Adipocyte (in vitro differentiated cells): ENCODE measurements around the gene NRXN3.

Experiments used
- DNase-seq: peaks from one replicate; pipeline ENCODE4 v3.0.0-alpha.2; 2015; ENCODE audit warnings: low read depth
- H3K27me3 ChIP-seq: replicated peaks from 2 replicates; pipeline ENCODE4 v1.7.0; 2013; ENCODE audit warnings: mild to moderate bottlenecking, low read length, moderate library complexity; ENCODE audit not compliant: control insufficient read depth, insufficient read depth
- H3K36me3 ChIP-seq: 2 replicates; pipeline ENCODE4 v1.7.0; 2013; ENCODE audit warnings: low read length, mild to moderate bottlenecking, moderate library complexity; ENCODE audit not compliant: control insufficient read depth, insufficient read depth, severe bottlenecking
- H3K4me1 ChIP-seq: 2 replicates; pipeline ENCODE4 v1.7.0; 2013; ENCODE audit warnings: mild to moderate bottlenecking, low read length, moderate library complexity; ENCODE audit not compliant: control insufficient read depth, insufficient read depth
- H3K4me3 ChIP-seq: 2 replicates; pipeline ENCODE4 v1.7.0; 2013; ENCODE audit warnings: mild to moderate bottlenecking, low read length, moderate library complexity
- H3K9ac ChIP-seq: 2 replicates; pipeline ENCODE4 v1.7.0; 2013; ENCODE audit warnings: mild to moderate bottlenecking, low read length, moderate library complexity
- H3K9me3 ChIP-seq: 2 replicates; pipeline ENCODE4 v1.7.0; 2013; ENCODE audit warnings: mild to moderate bottlenecking, low read length, moderate library complexity; ENCODE audit not compliant: control insufficient read depth

NRXN3 gene

DNA sequence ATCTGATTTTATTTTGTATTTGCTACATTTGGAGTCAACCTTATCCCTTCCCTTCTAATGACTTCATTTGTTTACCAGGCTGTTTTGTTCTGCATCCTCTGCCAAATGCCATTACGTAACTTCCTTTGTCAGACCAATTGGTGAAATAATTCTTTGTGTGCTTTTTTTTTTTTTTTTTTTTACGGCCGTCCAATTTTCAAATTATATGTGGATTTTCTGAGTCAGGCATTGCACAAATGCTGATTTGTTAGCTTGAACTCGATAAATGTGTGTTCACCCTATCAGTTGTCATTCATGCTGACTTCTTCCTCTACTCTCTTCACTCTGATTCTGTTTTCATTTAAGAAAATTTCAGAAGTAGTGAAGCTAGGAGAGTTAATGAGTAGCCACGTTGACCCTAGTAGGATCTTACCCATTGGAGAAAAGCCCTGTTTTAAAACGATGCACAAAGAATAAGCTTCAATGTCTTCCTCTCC lies 1654.9 kb downstream of the NRXN3 start:
- Histone ChIP-seq H3K9me3 (no peaks in the 10 kb centered on the region), H3K27me3 (no peaks in the 10 kb centered on the region), H3K36me3 (no peaks in the 10 kb centered on the region), H3K9ac (no peak overlapping the region), H3K4me3 (peak overlapping the region; percentile 21), H3K4me1 (peaks cover 9% of the 10 kb centered on the region)
- peak; percentile 22 for DNase-seq

DNA sequence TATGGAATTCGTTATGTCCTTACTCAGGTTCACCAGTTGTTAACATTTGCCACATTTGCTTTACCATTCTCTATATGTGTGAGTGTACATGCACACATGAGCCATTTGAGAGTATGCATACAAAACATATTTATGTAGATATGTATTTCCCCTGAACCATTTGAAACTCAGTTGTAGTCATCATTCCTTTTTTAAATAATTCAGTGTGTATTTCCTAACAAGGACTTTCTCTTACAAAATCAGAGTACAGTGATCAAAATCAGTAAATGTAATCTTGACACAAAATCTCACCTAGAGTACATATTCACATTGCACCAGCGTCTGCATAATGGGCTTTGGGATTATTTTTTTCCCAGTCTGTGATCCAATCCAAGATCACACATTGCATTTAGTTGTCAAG lies 1656.2 kb downstream of the NRXN3 start:
- H3K36me3 ChIP-seq, result no peaks in the 10 kb centered on the region
- H3K9me3 ChIP-seq, result no peaks in the 10 kb centered on the region
- H3K27me3 ChIP-seq, result no peaks in the 10 kb centered on the region
- H3K4me3 ChIP-seq, result no peak overlapping the region
- no peak for DNase-seq
- H3K4me1 ChIP-seq, result peaks cover 12% of the 10 kb centered on the region
- no peak overlapping the region for H3K9ac ChIP-seq

DNA sequence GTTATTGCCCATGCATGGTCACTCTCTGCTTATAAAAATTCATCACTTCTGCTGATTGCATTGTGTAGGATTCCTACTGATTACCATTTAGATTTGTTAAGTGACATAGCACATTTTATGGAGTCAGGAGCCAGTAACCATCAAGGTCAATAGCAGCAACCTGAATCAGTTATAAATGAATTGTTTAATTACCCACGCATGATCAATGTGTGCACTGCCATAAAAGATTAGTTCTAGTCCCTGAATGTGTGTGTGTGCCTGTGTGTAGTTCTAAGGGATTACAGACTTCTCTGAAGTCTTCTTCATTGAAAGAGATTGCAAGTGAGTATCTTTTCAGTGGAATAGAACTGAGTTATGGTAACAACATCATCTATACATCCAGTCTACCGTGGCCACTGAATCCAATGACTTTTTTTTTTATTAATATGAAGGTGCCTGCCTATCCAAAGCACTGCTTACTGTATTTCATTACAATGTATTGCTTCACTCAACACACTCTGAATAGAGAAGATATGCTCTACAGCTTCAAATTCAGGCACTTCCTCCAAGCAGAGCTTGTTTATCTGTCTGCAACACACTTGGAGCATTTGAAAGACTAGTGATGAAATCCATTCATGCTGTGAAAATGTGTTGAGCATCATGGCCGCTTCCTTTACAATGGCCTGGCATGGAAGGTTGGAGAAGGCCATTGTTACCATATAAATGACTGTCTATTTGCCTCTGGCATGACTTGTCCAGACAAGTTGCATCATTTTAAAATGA lies 1659.4 kb downstream of the NRXN3 start:
- DNase-seq, result no peak
- Histone ChIP-seq H3K9me3 (no peaks in the 10 kb centered on the region), H3K4me3 (no peak overlapping the region), H3K27me3 (no peaks in the 10 kb centered on the region), H3K36me3 (no peaks in the 10 kb centered on the region), H3K4me1 (peaks cover 13% of the 10 kb centered on the region), H3K9ac (no peak overlapping the region)

DNA sequence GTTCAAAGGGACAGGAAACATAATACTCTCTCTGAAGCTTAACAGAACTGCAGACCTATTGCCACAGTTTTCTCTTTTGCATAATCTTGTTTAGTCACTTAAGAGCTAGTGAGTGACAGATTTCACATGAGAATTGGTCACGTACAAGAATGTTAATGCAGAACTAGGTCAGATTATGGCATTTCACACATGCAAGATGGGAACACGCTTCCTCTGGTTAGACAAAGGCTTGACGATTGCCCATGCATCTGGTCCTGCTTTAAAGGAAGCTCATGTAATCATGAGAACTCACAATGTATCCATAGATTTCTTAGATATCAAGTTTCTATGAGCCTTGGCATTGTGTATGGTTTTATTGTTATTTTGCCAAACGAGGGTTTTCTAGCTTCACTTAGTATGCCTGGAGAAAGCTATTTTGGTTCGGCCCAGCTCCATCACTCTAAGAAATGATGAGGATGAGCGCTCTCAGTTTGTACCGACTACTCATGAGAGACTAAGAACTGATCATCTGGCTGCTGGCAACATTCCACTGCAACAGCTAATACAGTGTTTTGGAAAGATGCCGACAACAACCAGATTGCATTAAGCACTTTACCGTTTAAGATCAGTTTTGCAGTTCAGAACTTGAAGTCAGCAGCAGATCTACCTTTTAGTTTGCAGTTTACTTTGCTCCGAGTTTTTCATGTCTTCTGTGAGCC lies 1661.2 kb downstream of the NRXN3 start:
- Histone ChIP-seq H3K9ac (no peak overlapping the region), H3K9me3 (no peaks in the 10 kb centered on the region), H3K27me3 (no peaks in the 10 kb centered on the region), H3K4me1 (peaks cover 4% of the 10 kb centered on the region), H3K36me3 (no peaks in the 10 kb centered on the region), H3K4me3 (no peak overlapping the region)
- DNase-seq, result no peak

DNA sequence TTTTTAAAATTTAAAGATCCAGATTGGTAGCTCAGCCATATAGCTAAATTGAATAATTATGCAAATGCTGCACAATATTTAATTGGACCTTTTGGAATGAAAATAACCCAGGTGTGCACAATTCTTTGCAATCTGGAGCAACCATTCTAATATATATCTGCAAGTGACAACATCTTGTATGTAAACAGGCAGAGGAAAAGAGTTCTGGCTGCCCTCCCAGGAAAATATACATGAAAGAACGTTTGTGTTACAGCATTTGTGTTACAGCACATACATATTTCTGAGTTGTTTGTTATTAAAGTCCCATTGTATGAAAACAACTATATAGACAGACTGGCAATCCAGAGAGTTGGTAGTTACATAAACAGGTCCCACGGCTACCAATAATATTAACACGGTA lies 1663.6 kb downstream of the NRXN3 start:
- no peak overlapping the region for H3K9ac ChIP-seq
- no peaks in the 10 kb centered on the region for H3K9me3 ChIP-seq
- no peak for DNase-seq
- peaks cover 4% of the 10 kb centered on the region for H3K4me1 ChIP-seq
- no peaks in the 10 kb centered on the region for H3K27me3 ChIP-seq
- H3K36me3 ChIP-seq, result no peaks in the 10 kb centered on the region
- H3K4me3 ChIP-seq, result no peak overlapping the region

DNA sequence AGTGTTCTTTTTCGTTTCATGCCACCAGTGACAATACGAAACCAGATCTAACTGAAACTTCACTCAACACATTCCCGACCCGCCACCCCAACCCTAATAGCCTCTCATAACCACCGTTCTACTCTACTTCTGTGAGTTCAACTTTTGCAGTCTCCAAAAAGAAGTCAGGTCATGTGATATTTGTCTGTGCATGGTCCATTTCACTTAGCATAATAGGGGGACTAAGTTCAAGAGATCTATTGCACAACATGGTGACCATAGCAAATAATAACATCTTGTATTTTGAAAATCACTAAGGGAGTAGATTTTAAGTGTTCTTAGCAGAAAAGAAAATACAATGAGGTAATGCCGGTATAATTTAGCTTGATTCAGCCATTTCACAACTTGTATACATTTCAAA lies 1664.7 kb downstream of the NRXN3 start:
- Histone ChIP-seq H3K4me3 (no peak overlapping the region), H3K9ac (no peak overlapping the region), H3K9me3 (no peaks in the 10 kb centered on the region), H3K4me1 (peaks cover 5% of the 10 kb centered on the region), H3K27me3 (no peaks in the 10 kb centered on the region), H3K36me3 (no peaks in the 10 kb centered on the region)
- DNase-seq, result no peak

DNA sequence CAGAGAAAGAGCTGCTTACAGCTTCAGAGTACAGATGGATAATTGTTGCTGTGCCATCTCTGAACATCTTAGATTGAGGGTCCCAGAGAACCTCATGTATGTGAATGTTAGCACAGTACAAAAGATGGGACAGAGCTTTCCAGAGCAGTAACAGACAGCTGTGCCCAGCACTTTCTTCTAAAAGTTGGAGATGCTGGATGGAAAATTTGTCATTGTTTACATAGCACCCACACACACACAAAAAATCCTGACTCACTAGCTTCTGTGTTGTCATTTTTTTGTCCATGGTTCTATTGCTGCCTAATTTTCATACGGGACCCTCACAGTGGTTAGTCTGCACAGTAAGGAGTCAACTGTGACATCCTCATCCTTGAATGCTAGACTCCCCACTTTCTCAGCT lies 1666.4 kb downstream of the NRXN3 start:
- Histone ChIP-seq H3K27me3 (no peaks in the 10 kb centered on the region), H3K36me3 (no peaks in the 10 kb centered on the region), H3K4me1 (peaks cover 9% of the 10 kb centered on the region), H3K4me3 (no peak overlapping the region), H3K9me3 (no peaks in the 10 kb centered on the region), H3K9ac (no peak overlapping the region)
- DNase-seq, result no peak

DNA sequence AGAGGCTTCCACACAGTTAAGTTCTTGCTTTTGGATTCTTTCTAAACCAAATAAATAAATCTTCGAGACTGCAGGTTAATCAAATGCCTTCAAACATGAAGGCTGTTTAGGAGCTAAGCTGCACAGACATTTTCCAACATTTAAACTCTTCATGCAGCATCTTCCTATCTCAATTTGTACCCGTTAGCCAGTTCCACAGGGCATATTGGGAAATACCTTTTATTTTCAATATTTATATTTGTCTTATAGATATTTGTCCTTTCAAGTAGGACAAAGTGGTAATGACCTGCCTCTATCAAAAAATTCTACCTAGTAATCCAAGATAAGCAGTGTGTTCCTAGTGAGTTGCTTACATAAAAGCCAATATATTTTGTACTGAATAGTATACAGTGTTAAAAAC lies 1667.5 kb downstream of the NRXN3 start:
- Histone ChIP-seq H3K27me3 (no peaks in the 10 kb centered on the region), H3K36me3 (no peaks in the 10 kb centered on the region)
- no peak for DNase-seq

DNA sequence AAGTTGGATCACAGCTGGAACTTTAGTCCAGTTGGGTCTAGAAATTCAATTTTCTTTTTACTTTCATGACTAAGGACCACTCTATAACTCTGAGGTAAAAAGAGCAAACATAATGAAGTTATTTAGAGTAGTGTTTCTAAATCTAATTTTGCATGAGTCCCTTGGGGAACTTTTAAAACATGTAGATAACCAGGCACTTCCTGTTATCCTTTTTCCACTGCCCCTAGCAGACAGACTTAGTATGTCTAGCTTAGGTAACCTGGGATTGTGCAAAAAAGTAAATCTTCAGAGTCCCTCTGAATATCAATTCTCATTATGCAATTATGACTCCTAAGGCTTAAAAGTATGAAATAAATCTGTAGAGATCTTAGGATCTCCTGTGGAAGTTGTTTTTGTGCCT lies 1669.9 kb downstream of the NRXN3 start:
- no peaks in the 10 kb centered on the region for H3K36me3 ChIP-seq
- DNase-seq, result no peak
- H3K4me3 ChIP-seq, result no peak overlapping the region

More for the DNA sequence above, 1667.5 kb downstream of the NRXN3 start:
- H3K9ac ChIP-seq, result no peak overlapping the region
- no peaks in the 10 kb centered on the region for H3K9me3 ChIP-seq
- peaks cover 18% of the 10 kb centered on the region for H3K4me1 ChIP-seq
- no peak overlapping the region for H3K4me3 ChIP-seq

DNA sequence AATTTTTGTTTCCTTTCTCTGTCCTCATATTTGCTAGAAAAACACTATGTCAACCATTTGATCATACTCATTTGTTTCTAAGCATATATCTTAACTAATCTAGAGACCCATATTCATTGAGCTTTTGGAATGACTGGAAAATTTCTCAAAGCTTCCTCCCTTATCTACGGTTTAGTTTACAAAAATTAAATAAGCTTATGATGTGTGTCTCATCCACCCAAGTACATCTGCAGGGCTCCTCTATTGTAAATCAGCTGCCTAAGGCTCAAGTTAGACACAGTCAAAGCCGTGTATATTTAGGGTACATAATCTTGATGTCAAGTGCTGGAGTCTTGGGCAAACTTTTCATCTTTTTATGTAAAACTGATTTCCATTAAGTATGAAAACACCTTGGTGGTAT lies 1670.7 kb downstream of the NRXN3 start:
- Histone ChIP-seq H3K36me3 (no peaks in the 10 kb centered on the region), H3K9me3 (no peaks in the 10 kb centered on the region), H3K27me3 (no peaks in the 10 kb centered on the region), H3K4me3 (no peak overlapping the region), H3K9ac (no peak overlapping the region), H3K4me1 (peaks cover 19% of the 10 kb centered on the region)
- no peak for DNase-seq

More for the DNA sequence above, 1669.9 kb downstream of the NRXN3 start:
- Histone ChIP-seq H3K27me3 (no peaks in the 10 kb centered on the region), H3K9me3 (no peaks in the 10 kb centered on the region), H3K4me1 (peaks cover 19% of the 10 kb centered on the region), H3K9ac (no peak overlapping the region)

DNA sequence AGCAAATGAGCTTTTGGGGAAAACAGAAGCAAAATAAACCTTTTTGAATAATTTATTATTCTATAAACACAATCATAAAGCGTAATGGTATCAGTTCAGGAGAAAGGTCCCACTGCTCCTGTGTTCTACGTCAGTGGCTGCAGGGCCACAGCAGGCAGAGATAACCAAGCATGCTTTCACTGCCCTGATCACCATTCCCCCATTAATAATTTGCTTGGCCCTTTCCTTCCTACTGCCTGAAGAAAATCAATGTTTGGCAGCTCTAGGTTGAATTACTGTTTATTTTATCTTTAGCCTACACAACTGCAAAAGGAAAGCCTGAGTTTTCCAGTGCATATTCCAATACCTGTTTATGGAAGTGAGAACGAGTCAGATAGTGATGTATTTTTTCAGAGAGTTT lies 1671.3 kb downstream of the NRXN3 start:
- Histone ChIP-seq H3K4me1 (peaks cover 19% of the 10 kb centered on the region), H3K36me3 (no peaks in the 10 kb centered on the region), H3K9ac (no peak overlapping the region), H3K4me3 (no peak overlapping the region), H3K9me3 (no peaks in the 10 kb centered on the region), H3K27me3 (no peaks in the 10 kb centered on the region)
- no peak for DNase-seq
